Spleen (tissue), 7 donors: Measurements from ENCODE around the gene PPP1R14B.
A peak's percentile ranks its signal among the peaks of the same experiment; 100 is the strongest.

Experiments
- CTCF ChIP-seq, 11 experiments: fragments of 200-600 bp in 7 of 11; fragments of 450-650 bp in 4 of 11; sonication (generic) in 4 of 11; IDR thresholded peaks in 8 of 11; conservative IDR thresholded peaks in 3 of 11; 1 replicate in 7 of 11; 2 replicates in 4 of 11; pipeline versions ENCODE4 v1.4.0 to v1.8.0; 2016 to 2021; ENCODE audit warnings: antibody characterized with exemption in 11 of 11, inconsistent platforms in 4 of 11, mild to moderate bottlenecking in 1 of 11
- POLR2A ChIP-seq, 3 donors: fragments of 450-650 bp; IDR thresholded peaks; one replicate each; pipeline ENCODE4 v1.5.1; 2017; ENCODE audit warnings: antibody characterized with exemption in 3 of 3, mild to moderate bottlenecking in 1 of 3
- POLR2AphosphoS5 ChIP-seq, 3 donors: sonication (generic); formaldehyde crosslinking; IDR thresholded peaks; one replicate each; pipeline ENCODE4 v1.5.1; 2017; ENCODE audit warnings: antibody characterized with exemption in 3 of 3
- donor health status: DM: no; HTN: no; CAD: no; lungs with moderate emphysema.
- donor health status: DM: no; HTN: no; CAD: no.
- donor health status: DM: no; HTN: no; CAD: no.

DNA sequence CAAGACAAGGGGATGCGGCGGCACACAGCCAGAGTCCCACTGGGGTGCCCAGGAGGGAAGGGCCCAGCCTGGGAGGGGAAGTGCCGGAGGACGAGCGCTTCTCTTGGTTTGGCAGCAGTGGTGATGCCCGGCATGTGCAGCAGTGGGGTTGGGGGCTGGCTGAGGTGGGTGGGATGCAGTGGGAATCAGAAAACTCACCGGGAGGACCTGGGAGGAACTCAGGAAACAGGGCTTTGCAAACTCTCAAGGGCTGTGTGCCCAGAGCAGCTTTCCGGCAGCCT, 37.2 kb downstream of the PPP1R14B start:
- TF ChIP-seq CTCF (IDR thresholded peaks at IDR 0.05 in 8 of 11, conservative IDR thresholded peaks at IDR 0.05 in 3 of 11): no peak
- TF ChIP-seq POLR2AphosphoS5 (IDR thresholded peaks at IDR 0.05): peak in 1 of 3 donors; percentile 40
- no peak for TF ChIP-seq POLR2A (IDR thresholded peaks at IDR 0.05)
